GM21447 (cell line): Measurements from ENCODE around the gene MDP1.

Experiments
- ATAC-seq: cut with Tn5 transposase; IDR thresholded peaks from one replicate; pipeline ENCODE4 v1.9.1; 2021; ENCODE audit not compliant: unreplicated experiment

Gene MDP1

DNA sequence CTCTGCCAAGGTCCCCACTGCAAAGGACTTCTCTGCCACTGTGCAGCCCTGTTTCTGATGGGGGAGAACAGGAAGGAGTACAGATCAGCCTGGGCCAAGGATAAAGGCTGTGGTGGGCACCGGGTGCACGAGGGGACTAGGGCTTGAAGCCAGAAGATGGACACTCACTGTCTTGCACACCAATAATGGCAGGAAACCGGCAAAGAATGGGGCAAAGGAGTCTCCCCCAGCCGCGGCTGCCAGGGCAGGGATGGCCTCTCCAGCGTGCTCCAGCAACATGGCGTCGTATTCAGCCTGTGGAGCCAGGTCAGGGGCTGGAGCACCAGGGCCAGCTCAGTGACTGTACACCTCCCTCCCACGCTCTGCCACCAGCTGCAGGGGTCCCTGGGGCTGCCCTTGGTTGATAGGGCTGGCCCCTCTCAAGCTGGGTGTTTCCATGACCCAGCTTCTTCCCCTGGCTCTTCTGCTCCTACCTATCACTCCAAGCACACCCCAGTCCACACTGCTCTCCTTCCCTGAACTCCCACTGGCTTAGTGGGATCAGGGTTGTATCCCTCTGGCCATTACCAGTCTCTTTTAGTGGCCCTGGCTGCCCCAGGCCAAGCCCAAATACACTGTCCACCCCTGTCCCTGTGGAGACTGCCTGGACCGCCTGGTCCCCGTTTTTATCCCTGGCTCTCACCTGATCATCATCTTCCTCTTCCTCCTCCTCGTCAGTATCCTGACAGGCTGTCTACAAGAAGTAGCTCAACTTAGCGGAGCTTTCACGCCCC is 33.6 kb downstream of the MDP1 start:
- ATAC-seq = no peak

DNA sequence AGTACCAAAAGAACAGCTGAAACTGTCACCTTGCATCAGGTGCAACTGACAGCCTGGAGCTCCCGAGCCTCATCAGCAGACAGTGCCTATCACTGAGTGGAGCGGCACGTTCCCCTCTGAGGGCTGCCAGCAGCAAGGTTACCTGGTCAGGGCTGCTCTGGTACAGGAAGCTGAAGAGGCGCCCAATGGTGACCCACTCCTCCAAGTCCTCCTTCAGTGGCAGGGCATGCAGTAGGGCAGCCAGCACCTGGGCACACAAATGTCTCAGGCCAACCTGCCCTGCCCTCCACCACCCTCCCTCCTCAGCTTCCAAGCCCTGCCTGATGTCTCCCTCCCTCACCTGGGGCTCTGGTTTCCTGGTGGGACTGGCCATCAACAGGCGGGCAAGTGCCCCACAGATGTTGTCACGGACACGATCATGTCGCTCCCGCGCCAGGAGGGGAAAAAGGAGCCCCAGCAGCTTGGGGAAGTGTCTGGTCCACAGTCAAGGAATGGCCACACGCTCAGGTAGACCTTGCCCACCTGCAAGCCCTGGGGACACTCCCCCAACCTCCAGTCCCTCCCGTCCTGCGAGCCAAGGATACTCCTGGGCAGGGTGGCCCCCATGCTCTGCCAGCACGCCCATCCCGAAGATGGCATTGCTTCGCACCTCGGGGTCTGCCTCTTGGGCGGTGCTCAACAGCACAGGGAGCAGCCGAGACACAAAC is 34.3 kb downstream of the MDP1 start:
- ATAC-seq = no peak

DNA sequence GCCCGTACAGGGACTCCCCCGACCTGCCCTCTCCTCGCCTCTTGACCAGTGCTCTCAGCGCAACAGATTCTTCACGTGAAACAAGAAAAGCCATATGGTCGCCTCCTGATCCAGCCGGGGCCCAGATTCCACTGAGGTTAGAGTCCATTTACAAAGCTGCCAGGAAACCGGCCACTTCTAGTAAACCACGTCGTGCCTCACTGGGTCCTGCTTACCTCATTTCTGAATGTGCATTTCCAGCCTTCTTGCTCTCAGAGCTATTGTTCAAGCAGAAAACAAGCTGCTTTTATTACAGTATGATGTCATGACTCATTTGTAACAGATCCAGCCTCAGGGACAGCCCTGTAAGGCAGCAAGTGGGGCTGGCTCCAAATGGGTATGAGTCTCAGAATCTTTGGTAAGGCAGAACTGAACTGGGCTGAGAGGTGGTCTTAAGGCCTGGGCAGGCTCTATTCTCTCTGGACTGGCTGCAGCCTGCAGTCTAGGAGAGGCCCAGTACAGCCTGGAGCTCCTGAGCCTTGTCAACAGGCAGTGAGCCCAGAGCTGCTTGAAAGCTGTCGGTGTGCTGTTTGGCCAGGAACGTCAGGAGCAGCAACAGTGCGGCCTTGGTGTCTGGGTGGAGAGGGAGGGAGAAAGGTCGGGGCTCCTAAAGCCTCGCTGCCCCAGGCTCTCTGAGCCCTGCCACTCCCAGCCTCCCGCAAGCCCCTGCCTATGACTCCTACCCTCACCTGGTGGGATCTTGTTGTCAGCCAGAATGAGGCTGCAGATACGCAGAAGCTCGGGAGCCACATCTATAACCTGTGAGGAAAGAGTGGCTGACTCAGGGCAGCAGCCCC is 35.7 kb downstream of the MDP1 start:
- ATAC-seq = no peak

DNA sequence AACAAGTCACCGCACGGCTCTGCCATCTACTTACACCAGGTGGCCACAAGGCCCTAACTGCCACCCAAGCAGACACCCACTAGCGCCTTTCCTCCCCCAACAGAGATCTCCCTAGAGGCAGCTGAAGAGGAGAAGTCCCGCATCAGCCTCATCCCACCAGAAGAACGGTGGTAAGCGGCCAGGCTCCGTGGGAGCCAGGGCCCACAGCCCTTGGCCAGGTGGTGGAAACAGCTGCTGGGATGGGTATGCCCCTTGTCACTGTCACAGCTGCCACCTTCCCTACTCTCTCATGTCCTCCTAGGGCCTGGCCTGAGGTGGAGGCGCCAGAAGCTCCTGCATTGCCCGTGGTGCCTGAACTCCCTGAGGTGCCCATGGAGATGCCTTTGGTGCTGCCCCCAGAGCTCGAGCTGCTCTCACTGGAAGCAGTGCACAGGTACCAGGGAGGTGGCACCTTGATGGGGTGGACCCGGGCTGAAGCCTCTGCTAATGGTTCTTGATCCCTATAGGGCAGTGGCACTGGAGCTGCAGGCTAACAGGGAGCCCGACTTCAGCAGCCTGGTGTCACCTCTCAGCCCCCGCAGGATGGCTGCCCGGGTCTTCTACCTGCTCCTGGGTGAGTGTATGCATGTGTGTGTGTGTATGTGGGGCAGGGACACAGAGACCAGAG is 36.4 kb downstream of the MDP1 start:
- ATAC-seq = no peak

DNA sequence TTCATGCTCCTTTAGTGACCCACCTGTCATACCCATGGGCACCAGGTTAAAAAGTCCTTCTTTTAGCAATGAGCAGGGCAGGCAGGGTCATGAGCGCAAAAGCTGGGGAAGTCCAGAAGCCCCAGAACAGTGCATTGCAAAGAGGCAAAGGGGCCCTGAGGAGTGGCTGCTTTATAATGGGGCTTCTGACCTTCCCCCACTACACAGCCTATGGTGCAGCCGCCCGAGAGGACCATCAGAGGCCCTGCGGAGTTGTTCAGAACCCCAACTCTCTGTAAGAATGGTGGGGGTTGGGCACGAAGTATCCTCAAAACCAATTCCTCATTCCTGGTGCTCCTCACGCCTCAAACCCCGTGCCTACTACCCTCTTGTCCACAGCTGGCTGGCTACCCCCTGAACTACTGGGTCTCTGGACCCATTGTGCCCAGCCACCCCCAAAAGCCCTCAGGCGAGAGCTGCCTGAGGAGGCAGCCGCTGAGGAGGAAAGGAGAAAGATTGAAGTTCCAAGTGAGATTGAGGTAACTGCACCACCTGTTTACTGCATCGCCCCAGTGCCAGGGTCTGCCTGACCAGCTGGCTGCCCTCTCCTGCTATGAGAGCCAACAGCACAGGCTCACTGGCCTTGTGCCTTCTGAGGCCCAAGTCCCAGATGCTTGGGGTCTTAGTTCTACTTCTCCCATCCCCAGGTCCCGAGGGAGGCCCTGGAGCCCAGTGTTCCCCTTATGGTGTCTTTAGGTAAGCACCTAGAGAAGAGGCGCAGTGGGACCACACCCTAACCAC is 37.3 kb downstream of the MDP1 start:
- ATAC-seq = no peak

DNA sequence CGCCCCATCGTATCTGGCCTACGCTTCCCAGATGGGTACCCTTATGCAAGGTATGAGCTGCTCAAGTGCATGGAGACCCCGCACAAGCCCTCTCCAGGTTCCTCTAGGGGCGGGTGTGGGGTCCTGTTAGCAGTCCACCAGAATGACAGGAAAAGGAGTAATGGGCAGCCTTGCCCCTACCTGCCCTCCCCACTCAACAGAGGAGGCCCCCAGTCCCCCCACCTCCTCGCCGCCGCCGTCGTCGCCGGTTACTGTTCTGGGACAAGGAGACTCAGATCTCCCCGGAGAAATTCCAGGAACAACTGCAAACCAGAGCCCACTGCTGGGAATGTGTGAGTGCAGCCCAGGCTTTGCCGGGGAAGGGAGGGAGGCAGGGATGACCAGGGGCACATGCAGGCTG is 38.0 kb downstream of the MDP1 start:
- no peak for ATAC-seq

DNA sequence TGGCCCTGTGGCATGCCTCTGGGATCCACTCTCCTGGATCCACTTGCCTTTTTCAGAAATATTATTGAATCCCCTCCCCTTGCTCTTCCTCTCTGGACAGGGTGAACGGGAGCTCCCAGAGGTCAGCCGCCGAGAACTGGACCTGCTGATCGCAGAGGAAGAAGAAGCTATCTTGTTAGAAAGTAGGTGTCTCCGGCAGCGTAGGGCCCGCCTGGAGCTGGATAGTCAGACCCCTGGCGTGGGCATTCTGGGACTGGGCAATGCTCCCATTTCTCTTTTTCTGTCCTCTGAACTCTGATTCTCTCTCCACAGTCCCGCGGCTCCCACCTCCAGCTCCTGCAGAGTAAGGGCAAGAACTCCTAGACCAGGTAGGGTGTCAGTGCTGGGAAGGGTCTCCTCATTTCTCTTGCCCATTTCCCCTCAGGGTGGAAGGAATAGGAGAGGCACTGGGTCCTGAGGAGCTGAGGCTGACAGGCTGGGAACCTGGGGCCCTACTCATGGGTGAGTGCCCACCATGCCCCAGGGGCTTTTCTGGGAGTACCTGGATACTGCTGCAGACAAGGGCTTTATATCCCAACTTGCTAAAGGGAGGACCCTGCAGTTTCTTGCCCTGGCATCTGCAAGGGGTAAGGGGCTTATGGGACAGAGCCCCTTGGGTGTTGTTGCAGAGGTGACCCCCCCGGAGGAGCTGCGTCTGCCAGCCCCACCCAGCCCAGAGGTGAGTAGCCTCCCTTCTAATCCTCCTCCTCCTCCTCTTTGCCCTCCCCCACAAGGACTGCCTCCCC is 38.6 kb downstream of the MDP1 start:
- ATAC-seq = no peak

DNA sequence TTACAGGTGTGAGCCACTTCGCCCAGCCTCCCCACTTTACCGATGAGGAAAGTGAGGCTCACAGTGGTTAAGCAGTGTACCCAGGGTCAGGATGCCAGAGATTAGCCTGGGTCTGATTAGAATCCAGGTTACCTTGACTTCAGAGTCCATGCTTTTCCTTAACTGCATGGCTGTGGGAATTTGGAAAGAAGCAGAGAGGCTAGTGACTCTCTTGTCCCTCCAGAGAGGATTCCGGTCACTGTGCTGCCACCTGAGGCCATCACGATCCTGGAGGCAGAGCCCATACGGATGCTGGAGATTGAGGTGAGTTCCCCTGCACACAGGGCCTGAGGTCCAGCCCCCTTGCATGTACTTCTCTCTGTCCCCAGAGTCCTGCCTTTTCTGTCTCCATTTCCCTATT is 39.3 kb downstream of the MDP1 start:
- no peak for ATAC-seq

DNA sequence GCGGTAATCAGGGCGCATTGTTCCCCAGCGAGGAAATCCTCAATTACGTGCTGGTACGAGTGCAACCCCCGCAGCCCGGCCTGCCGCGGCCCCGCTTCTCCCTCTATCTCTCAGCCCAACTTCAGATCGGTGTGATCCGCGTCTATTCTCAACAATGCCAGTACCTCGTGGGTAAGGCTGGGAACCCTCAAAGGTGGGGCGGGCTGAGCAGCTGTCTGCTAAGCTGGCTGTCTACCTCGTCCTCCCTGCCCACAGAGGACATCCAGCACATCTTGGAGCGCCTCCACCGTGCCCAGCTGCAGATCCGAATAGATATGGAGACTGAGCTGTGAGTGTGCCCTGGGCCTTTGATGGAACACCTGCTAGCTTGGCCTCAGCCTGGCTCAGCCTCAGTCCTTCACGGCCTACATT is 43.0 kb downstream of the MDP1 start:
- no peak for ATAC-seq

DNA sequence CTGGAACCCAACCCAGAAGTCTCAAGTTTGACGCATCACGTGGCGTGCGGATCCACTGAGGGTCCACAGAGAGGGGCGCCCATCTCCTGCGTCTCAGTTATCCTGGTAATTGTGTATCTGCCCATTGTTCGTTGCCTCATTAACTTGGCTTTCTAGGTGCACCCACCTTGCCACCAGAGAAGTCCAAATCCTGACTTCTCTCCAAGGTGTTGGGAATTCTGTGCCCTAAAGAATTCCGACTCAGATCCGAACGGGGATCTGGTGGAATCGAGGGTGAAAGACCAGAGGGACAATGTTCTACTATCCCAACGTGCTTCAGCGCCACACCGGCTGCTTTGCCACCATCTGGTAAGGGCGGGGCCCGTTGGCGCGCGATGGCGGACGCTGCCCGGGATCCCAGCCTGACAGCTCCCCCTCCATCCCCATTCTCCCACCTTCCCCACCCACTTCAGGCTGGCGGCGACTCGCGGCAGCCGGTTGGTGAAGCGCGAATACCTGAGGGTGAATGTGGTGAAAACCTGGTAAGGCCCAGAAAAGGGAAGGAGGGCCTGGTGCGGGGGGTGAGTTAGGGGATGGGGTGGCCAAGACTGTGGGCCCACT is 43.5 kb downstream of the MDP1 start:
- no peak for ATAC-seq

DNA sequence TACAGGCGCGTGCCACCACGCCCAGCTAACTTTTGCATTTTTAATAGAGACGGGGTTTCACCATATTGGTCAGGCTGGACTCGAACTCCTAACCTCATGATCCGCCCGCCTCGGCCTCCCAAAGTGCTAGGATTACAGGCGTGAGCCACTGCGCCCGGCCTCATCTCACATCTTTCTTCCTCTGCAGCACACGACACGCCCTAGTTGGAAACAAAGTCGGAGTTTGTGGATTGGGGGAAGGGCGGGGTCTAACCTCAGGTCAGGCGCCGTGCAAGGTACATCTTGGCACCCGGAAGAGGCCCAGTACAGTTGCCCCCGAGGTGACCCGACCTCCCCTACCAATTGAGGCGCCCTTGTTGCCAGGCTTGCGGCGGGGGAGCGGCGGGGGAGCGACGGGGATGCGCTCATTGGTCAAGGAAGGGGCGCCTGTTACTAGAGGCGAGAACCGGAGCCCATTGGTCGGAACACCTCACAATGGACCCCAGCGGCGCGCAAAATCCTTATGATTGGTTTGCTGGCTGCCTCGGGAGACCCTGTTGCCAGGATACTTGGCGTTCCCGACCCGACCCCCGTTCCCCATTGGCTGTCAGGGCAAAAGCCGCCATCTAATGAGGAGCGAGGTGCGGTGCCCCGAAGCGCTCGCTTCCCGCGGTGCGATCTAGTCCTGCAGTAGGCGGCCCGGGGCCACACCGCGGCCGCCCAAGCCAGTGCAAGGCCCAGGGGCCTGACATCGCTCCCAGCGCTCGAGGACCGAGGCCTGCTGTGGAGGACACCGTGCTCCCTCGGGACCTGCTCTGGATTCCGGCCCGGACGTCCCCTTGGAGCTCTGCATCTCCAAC is 44.2 kb downstream of the MDP1 start, which contains the start of gene REC8:
Gene REC8, plus strand, starts transcription at position 659 of the 839 bp plus-strand sequence. CDS start 473 bp downstream, outside the sequence.
- ATAC-seq = peak; percentile 88

DNA sequence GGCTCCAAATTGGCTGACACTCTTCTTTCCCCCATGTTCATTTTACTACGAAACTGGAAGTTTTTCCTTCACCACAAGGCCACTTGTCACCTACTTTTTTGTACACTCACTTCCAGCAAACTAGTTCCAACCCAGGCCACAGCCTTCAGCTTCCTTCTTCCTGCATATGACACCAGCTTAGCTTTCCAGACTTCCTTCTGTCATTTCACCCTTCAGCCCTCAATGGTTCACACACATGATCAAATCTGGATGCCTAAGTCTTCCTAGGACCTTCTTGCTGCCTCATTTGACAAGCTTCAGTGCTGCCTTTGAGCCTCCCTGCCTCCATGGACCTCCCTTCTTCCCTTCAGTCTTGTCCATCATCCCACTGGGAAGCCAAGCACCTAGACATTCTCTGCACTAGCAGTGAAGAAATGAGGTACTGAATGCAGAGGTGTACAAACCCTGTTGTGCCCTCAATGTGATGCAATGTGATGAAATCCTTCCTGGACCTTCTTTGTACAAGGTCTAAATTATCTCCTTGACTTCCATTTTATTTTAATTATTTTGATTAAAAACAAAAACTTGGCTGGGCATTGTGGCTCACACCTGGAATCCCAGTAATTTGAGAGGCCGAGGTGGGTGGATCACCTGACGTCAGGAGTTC is 48.3 kb downstream of the MDP1 start:
- no peak for ATAC-seq

DNA sequence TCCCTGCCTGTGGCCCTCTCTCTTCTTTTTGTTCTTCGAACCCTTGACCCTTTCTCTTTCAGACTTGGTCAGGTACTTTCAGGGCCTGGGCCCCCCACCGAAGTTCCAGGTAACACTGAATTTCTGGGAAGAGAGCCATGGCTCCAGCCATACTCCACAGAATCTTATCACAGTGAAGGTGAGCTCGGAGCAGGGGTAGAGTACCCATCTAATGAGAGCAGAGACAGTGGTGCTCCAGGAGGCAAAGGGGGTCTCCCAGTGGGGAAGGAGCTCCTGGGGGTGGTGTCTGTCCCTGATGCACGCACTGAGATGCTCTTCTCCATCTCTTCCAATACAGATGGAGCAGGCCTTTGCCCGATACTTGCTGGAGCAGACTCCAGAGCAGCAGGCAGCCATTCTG is 50.1 kb downstream of the MDP1 start:
- no peak for ATAC-seq

DNA sequence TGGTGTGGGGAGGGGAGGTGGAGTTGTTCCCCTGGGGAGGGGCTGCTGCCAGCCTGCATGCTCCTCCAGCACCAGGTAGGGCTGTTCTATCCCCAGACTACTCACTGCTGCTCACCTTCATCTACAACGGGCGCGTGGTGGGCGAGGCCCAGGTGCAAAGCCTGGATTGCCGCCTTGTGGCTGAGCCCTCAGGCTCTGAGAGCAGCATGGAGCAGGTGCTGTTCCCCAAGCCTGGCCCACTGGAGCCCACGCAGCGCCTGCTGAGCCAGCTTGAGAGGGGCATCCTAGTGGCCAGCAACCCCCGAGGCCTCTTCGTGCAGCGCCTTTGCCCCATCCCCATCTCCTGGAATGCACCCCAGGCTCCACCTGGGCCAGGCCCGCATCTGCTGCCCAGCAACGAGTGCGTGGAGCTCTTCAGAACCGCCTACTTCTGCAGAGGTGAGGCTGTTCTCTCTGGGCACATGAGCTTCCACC is 51.3 kb downstream of the MDP1 start:
- ATAC-seq = no peak
